HG02884 (cell line): ENCODE measurements around the gene SHISA8.

Experiments used
- ATAC-seq: cut with Tn5 transposase; IDR thresholded peaks from one replicate; pipeline ENCODE4 v1.9.1; 2021; ENCODE audit warnings: mild to moderate bottlenecking, moderate library complexity; ENCODE audit not compliant: unreplicated experiment

The SHISA8 gene

DNA sequence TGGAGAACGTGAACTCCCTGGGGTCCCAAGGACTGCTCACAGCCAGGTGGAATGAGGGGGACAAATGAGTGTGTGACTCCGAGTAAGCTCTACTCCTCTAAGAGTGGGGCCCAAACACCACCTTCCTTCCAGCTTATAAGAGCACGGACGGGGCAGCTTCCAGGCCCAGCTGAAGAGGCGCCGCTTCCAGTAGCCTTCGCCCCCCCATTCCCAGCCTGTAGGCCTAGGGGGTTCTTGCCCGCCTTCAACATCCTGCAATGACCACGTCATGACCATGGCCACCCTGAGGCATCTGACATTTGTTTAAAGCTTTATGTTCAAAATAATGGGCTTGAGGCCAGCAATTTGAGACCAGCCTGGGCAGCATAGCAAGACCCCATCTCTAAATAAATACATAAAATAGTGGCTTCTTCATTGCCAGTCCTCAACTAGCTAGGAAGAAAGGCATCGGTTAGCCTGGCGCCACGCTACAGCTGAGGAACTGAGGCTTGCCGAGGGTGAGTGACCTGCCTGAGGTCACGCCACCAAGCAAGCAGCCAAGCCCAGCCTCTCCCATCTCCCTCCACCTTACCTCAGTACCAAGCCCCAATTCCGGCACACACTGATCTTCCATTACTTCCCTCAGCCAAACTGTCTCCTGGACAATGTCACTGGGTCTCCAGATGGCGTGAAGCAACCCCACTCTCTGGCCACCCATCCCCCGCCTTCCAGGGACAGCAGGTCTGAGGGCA lies 19.6 kb upstream of the SHISA8 start:
- no peak for ATAC-seq

DNA sequence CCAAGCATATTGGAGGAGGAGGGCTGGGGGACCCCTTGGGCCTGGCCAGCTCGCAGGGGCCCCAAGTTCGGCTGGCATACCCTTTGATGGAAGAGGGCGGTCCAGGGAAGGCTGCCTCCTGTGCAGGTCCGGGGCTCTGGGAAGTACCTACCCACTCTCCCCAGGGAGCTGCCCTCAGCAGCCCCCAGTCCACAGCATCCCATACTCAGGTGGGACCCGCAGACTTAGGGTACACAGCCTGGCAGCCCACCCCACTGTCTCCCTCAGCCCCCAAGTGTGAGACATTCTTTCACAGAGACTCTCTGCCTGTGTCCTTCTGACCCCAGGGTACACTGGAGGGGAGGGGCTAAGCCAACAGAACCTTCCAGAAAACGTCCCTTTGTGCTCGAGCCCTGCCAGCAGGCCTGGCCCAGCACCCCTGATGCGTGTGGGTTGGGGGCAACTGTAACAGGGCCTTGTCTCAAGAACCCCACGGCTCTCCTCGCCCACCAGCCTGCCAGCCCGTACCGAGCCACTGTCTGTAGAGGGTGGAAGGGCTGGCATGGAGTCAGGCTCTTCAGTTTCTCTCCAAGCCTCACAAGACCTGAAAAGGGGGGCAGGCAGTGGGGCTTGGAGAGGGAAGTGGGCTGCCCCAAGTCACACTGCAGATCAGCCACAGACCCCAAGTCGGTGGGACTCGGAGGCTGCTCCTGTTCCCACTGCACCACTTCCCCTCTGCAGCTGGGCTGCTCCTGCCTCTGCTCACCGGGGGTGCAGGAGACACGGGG lies 18.7 kb upstream of the SHISA8 start:
- no peak for ATAC-seq

DNA sequence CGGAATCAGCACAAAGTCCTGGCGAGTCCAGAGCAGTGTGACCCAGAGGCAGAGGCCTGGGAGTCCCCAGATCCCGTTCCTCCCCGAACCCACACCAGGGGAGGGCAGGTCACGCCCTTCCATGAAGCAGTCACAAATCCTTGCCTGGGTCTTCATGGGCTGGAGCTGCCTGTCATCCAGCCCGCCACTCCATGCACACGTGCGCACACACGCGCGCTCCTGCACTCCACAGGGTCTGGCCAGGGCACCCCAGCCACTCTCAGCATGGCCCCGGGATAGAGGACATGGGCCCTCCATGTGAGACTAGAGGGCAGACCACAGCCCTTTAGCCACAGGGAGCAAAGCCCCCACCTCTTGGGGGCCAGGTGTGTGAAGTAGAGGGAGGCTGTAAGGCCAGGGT lies 17.5 kb upstream of the SHISA8 start:
- no peak for ATAC-seq

DNA sequence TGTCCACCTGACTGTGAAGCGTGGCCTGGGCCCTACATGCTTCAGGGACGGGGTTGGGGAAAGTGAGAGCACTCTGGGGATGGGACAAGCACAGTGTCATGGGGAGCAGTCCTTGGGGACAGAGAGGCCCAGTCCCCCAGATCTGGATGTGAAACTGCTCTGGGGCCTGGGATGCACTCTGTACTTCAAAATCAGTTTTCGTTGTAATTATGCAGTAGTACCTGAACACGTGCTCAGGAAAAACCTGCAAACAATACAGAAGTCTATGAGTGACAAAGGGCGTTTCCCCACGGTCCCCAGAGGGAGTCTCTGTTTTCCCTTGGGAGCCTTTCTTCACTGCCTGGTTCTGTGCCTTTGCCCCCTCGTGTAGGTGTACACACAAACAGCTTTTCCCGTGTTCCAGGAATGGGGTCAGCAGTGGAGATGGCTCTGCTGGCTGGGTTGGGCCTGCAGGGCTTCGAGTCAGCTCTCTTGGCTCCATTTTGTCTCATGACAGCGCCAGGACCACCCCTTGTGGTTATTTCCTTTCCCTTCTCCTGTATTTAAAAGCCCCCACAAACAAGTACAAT lies 16.9 kb upstream of the SHISA8 start:
- ATAC-seq: no peak

DNA sequence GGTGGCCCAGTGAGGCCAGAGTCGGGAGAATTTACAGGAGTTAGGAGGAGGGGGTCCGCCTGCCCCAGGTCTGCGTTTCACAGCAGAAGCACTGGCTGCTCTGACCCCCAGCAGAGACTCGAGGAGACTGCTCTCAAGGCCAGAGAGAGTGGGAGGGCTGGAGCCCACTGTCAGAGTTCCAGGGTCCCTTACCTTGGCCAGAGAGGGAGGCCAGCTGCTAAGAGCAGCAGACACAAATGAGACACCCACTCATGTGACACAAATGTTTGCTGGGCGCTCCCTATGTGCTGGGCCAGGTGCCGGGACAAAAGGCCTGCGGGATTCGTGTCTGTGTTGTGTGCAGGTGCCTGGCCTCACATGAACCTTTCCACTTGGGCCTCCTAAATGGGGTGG lies 14.5 kb upstream of the SHISA8 start:
- ATAC-seq: no peak

DNA sequence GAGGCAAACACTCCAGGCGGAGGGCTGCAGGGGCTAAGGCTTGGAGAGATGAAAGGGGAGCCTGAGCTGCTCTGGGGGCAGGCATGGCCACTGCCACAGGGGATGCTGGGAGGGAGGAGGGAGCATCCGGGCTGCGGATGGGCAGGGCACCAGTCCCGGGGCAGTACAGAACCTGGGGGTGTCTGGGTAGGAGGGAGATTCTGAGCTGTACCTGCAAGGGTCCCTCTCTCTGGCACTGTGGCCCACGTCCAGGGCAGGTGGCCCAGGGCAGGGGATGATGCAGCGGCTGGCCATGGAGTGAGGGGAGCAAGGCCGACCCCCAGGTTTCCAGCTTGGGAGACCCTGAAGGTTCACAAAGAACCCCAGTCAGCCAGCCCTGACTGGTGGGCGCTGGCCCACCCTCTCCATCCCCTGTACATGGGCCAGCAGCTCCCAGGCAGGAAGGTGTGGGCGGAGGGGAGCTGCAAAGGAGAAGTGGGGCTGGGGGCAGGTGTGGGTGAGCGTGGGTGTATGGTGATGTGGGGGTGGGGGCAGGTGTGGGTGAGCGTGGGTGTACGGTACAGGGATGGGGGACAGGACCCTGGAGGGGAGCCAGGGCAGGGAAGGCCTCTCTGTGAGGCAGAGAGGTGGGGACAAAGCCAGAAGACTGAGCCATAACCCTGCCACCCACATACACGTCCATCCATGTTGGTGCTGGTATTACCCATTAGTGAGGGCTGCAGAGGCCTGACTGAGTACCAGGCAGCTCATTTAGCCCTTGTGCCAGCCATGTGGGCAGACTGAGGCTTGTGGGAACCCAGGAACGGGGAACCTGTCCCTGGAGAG lies 13.9 kb upstream of the SHISA8 start:
- no peak for ATAC-seq

DNA sequence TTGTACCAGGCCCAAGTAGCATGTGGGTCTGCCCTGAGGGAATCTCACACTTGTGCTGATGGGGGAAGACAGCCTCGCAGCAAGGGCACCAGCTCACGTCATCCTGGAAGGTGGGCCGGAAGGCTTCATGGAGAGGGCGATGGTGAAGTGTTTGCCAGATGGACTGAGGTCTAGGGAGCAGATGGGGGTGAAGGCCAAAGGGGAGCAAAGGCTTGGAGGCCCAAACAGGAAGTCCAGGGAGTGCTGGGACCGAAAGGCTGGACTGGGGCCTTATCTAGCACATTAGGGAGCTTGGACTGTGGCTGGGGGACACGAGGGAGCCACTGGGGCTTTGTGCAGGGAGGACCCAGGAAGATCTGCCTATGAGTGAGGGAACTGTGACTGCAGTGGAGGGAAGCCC lies 12.9 kb upstream of the SHISA8 start:
- no peak for ATAC-seq

DNA sequence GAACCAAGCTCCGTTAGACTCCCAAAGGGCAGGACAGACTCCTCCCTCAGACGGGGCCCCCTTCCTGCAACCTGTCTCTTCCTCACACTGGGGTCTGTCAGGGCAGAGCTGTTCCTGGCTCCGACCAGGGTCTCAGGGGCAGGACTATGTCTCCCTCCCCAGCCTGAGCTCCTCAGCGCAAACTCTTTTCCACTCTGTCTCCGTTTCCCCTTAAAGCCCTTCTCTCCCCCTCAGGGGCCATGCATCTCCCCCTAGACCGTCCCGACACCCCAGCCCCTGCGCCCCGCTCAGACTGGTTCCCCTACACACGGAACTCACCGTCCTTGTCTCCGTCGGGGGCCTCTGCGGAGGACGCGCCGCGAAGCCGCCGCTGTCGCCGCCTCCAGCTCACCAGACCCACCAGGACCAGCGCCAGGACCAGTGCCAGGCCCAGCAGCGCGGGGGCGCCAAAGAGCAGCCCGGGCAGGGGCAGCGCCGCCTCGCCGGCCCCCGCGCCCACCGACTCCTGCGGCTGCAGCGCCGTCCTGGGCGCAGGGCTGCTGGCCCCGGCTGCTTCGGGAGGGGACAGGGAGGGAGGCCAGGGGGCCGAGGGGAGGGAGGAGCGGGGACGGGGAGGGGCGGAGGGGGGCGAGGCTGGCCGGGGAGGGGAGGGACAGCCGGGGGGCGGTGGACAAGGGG lies 11.0 kb upstream of the SHISA8 start:
- no peak for ATAC-seq

DNA sequence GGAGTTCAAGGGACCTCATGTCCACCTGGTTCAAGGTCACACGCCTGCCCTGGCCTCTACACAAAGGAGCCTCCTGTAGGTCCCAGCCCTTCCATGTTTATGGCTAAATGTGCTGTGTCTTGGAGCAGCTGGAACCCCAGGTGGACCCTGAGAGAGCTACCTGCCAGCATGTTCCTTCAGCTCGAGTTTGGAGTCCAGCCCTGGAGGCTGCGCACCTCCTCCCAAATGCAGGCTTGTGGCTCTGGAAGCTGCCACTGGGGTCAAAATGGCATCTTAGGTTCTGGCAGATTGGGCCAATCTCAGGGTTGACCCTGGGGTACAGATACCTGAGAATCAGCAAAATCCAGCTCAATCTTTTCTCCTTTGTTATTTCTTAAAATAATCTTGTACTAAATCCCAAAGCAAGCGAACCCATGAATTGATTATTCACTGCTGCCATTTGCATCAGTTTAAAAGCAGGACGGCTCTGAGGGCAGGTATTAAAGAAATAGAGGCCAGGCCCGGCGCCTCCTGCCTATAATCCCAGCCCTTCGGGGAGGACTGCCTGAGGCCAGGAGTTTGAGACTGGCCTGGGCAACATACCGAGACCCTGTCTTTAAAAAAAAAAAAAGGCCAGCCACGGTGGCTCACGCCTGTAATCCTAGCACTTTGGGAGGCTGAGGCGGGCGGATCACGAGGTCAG lies 8.9 kb upstream of the SHISA8 start:
- ATAC-seq: no peak

DNA sequence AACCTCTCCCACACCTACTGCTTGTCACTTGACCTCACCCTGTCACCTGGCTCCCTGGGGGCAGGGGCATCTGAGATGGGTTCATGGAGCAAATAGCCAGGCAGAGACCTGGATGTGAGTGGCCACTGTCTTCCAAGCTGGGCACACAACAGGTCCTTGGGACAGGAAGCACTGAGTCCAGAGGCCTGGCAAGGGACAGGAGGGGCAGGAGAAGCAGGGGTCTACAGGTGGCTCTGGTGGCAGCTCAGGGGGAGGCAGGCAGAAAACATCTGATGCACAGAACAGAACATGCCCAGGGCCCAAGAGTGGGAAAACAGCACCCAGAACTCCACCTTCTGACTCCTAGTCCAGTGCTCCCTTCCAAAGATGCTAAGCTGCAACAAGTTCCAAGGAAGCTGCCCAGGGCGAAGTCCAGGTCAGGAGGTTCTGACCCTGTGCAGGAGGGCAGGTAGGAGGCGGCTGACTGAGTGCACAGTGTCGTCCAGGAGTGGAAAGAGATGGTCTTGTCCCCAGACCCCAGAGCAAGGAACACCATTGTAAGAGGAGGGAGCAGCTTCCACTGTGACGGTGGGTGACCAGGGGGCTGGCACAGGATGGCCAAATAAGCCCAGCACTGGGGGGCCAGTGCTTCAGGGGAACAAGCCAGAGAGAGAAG lies 8.2 kb upstream of the SHISA8 start:
- ATAC-seq: no peak

DNA sequence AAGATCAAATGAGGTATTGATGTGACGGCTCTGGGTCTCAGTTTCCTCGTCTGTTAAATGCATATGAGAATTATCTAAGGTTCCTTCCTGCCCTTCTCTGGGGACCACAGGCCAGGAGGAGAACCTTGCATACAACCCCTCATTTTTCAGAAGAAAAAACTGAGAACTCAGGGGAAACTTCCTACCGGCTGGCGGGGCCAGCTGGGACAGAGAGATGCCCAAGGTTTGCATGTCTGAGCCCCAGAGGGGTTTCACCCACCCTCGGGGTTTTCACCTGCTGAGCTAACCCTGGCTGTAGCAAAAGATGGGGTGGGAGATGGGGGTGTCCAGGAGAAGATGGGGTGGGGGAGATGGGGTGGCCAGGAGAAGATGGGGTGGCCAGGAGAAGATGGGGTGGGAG lies 7.5 kb upstream of the SHISA8 start:
- no peak for ATAC-seq

DNA sequence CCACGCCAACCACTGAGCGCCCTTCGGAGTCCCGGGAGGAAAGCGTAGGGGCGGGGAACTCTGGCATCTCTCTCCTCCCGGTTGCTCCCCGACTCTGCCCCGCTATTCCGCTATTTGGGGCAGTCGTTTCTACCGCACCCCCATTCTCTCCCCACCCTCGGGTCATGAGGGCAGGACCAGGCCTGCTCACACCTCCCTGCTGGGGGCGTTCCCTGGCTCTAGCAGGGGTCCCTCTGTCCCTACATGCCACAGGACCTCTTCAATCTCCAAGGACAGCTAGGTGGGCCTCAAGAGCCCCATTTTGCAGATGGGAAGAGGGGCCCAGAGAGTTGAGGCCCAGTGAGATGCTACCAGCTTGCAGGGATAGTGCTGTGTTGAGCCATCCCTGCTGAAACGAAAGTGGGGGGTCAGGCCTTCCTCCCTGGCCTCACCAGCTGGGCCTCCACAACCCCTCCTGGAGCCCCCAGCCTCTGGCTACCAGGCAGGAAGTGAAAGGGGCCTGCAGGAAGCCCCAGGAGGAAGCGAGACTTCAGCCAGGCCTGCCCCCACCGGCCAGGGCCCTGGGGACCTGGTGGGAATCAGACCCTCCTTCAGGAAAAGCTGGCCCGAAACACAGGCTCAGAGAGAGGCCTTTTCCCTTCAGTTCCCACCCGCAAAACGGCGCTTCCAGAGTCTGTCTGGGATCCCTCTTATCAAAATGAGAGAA lies 5.5 kb upstream of the SHISA8 start:
- ATAC-seq: peak; percentile 13

DNA sequence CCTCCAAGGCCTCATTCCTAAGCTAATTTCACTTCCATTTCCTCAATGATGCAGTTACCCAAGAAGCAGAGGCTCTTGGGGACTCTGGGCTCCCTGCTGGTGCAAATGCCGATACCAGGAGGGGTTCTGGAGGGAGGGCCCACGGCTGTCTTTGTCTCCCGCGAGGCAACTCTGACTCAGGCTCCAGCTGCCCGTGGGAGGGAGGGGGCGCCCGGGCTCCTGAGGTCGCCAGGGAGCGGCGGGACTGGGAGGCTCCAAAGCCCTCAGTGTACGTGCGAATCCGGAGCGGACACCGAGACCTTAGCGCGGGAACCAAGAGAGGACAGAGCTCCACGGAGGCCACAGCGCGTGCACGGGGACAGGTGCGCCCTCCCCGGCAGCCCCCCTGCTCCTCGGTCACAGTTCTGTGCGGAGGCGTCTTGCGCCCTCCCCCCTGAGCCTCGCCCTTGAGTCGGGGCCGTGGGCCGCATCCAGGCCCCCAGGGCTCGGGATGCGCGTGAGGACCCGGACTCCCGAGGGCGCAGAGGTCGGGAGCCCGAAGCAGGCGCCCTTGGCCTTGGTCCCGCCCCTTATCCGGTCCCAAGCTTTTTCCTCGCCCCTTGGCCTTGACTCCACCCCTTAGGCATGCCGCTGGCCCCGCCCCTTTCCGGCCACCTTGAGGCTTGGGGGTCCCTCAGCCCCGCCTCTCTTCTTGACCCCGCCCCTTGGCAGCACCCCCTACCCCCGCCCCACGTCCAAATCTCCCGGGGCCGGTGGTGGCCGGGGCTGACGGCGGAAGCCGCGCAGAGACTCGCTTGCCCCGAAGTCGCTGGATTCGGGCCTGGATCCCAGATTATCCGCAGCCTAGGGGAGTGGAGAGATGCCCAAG lies 4.7 kb upstream of the SHISA8 start:
- peak; percentile 51 for ATAC-seq

DNA sequence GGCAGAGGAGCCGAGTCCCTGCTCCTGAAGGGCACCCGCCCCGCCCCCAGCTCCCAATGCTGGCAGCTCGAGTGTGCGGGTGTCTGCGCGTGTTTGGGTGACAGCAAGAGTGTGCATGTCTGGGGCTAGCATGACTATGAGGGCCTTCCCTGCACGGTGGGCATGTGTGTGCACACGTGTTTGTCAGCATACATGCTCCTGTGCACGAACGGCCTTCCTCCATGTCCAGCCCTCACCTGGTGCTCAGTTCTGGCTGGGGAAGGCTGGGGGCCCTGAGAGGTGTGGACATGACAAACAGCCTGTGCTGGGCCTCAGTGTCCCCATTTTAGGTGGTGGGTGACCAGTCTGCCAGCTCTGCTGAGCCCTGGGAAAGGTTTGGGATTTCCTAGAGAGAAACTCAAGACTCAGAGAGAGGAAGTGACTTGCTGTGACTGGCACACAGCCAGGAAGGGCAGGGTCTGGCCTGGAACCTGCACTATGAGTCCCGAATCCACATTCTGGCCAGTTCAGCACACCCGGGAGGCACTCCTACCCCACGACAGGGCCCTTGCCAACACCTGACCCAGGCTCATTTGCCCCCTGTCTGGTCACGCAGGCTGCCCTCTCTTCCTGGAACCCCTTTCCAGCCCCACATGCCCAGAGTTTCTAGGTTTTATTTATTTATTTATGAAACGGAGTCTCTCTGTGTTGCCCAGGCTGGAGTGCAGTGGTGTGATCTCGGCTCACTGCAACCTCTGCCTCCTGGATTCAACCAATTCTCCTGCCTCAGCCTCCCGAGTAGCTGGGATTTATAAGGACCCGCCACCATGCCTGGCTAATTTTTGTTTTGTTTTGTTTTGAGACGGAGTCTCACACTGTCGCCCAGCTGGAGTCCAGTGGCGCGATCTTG lies 3.3 kb upstream of the SHISA8 start:
- no peak for ATAC-seq

DNA sequence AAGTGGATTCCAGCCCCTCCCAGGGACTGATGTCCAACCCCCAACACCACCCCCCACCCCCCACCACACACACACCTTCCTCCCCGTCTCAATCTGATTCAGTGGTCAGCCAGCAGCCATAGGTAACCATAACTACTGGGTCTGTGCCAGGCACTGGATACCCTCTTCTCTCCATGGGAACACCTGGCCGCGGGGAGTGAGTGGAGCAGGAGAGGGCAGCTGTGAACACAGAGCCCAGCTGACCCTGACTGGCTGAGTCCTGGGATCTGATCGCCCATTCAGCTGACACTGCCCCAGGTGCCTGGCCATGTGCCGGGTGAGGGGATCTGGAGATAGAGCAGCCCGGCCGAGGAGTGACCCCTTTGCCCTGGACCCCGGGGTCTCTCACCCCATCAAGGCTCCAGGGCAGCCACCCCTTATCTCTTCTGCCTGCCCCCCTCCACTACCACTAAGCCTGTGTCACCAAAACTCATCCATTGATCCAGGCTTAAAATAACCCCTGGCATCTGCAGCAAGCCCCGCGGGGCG lies 2.6 kb upstream of the SHISA8 start:
- ATAC-seq: no peak

DNA sequence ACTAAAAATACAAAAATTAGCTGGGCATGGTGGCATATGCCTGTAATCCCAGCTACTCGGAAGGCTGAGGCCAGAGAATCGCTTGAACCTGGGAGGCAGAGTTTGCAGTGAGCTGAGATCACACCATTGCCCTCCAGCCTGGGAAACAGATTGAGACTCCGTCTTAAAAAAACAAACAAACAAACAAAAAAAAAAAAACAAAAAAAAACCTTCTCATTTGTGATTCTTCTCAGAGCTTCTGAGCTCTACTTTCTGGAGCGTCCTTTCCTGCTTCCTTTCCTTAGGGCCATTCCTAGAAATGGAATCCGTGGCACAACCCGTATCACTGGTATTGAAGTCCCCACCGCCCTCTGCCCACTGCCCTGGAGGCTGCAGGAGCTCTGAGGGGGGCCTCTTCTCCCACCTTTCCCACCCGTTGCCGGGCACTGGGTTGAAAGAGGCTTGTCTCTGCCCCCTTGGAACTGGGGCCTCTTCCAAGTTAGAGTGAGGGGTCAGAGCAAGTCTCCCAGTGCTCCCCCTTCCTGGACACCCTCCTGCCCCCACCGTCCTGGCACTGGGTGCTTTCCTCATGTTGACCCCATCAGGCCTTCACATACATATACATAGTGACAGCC lies 2.0 kb upstream of the SHISA8 start:
- no peak for ATAC-seq
